HUES6 (cell line): ENCODE data around the gene PSAT1.

Source experiments
- H3K27ac ChIP-seq: 2 replicates; pipeline ENCODE4 v1.7.0; 2013; ENCODE audit warnings: low read depth, mild to moderate bottlenecking, low read length, inconsistent platforms
- H3K27me3 ChIP-seq: 2 replicates; pipeline ENCODE4 v1.6.1; 2013; ENCODE audit warnings: low read length; ENCODE audit not compliant: control insufficient read depth, insufficient read depth
- H3K36me3 ChIP-seq: 2 replicates; pipeline ENCODE4 v1.6.1; 2013; ENCODE audit warnings: low read length; ENCODE audit not compliant: control insufficient read depth, insufficient read depth
- H3K4me1 ChIP-seq: 2 replicates; pipeline ENCODE4 v1.6.1; 2013; ENCODE audit warnings: low read length; ENCODE audit not compliant: control insufficient read depth, insufficient read depth
- H3K4me3 ChIP-seq: 2 replicates; pipeline ENCODE4 v1.5.1; 2013; ENCODE audit warnings: low read depth, low read length
- H3K9ac ChIP-seq: one replicate; pipeline ENCODE4 v1.6.1; 2013; ENCODE audit warnings: mild to moderate bottlenecking, low read length
- H3K9me3 ChIP-seq: 2 replicates; pipeline ENCODE4 v1.6.1; 2013; ENCODE audit warnings: low read depth, low read length; ENCODE audit not compliant: control insufficient read depth, insufficient read depth

Gene PSAT1

GRCh38 chr9:78320030-78320693 is 23.2 kb downstream of the PSAT1 start:
- H3K36me3 ChIP-seq: peaks cover 99% of the 10 kb centered on the region
- H3K4me3 ChIP-seq: no peak overlapping the region
- H3K4me1 ChIP-seq: peaks cover 3% of the 10 kb centered on the region; the same call in 1 of the 2 replicates
- H3K27ac ChIP-seq: no peak overlapping the region
- H3K27me3 ChIP-seq: no peaks in the 10 kb centered on the region
- H3K9ac ChIP-seq: no peak overlapping the region
- H3K9me3 ChIP-seq: no peaks in the 10 kb centered on the region

GRCh38 chr9:78320875-78321496 is 24.1 kb downstream of the PSAT1 start:
- no peak overlapping the region for H3K27ac ChIP-seq
- peaks cover 99% of the 10 kb centered on the region for H3K36me3 ChIP-seq
- H3K9me3 ChIP-seq: no peaks in the 10 kb centered on the region
- no peaks in the 10 kb centered on the region for H3K27me3 ChIP-seq
- no peak overlapping the region for H3K9ac ChIP-seq
- H3K4me3 ChIP-seq: no peak overlapping the region
- peaks cover 3% of the 10 kb centered on the region; the same call in 1 of the 2 replicates for H3K4me1 ChIP-seq

- Histone ChIP-seq H3K4me3 (no peak overlapping the region), H3K9ac (no peak overlapping the region), H3K9me3 (no peaks in the 10 kb centered on the region), H3K4me1 (peaks cover 3% of the 10 kb centered on the region; the same call in 1 of the 2 replicates), H3K27ac (no peak overlapping the region), H3K27me3 (no peaks in the 10 kb centered on the region), H3K36me3 (peaks cover 99% of the 10 kb centered on the region)
These were observed 24.6 kb downstream of the PSAT1 start for GRCh38 chr9:78321505-78321904.

- H3K36me3 ChIP-seq: peaks cover 95% of the 10 kb centered on the region
- H3K27ac ChIP-seq: no peak overlapping the region
- H3K27me3 ChIP-seq: no peaks in the 10 kb centered on the region
- peaks cover 3% of the 10 kb centered on the region; the same call in 1 of the 2 replicates for H3K4me1 ChIP-seq
- H3K9ac ChIP-seq: no peak overlapping the region
- H3K4me3 ChIP-seq: no peak overlapping the region
- no peaks in the 10 kb centered on the region for H3K9me3 ChIP-seq
These were observed 27.2 kb downstream of the PSAT1 start for GRCh38 chr9:78324068-78324650.

GRCh38 chr9:78324682-78325081 is 27.8 kb downstream of the PSAT1 start:
- Histone ChIP-seq H3K9ac (no peak overlapping the region), H3K9me3 (no peaks in the 10 kb centered on the region), H3K4me1 (peaks cover 3% of the 10 kb centered on the region; the same call in 1 of the 2 replicates), H3K4me3 (no peak overlapping the region), H3K27me3 (no peaks in the 10 kb centered on the region), H3K27ac (no peak overlapping the region), H3K36me3 (peaks cover 93% of the 10 kb centered on the region)

- Histone ChIP-seq H3K9me3 (no peaks in the 10 kb centered on the region), H3K36me3 (peaks cover 91% of the 10 kb centered on the region), H3K27ac (no peak overlapping the region; the same call in 1 of the 2 replicates), H3K4me1 (peaks cover 3% of the 10 kb centered on the region; the same call in 1 of the 2 replicates), H3K27me3 (no peaks in the 10 kb centered on the region), H3K9ac (no peak overlapping the region), H3K4me3 (no peak overlapping the region)
These were observed 28.4 kb downstream of the PSAT1 start for GRCh38 chr9:78325343-78325742.

GRCh38 chr9:78325846-78326360 is 29.0 kb downstream of the PSAT1 start:
- H3K9me3 ChIP-seq: no peaks in the 10 kb centered on the region
- no peak overlapping the region for H3K9ac ChIP-seq
- no peaks in the 10 kb centered on the region for H3K27me3 ChIP-seq
- peaks cover 3% of the 10 kb centered on the region; the same call in 1 of the 2 replicates for H3K4me1 ChIP-seq
- peaks cover 86% of the 10 kb centered on the region for H3K36me3 ChIP-seq
- H3K27ac ChIP-seq: no peak overlapping the region
- H3K4me3 ChIP-seq: no peak overlapping the region

GRCh38 chr9:78326564-78326963 is 29.6 kb downstream of the PSAT1 start:
- Histone ChIP-seq H3K36me3 (peaks cover 86% of the 10 kb centered on the region), H3K9me3 (no peaks in the 10 kb centered on the region), H3K4me3 (no peak overlapping the region)

GRCh38 chr9:78332381-78332780 is 35.5 kb downstream of the PSAT1 start:
- peaks cover 18% of the 10 kb centered on the region; the same call in 1 of the 2 replicates for H3K9me3 ChIP-seq
- H3K4me3 ChIP-seq: no peak overlapping the region
- H3K36me3 ChIP-seq: peaks cover 43% of the 10 kb centered on the region
- H3K27me3 ChIP-seq: no peaks in the 10 kb centered on the region
- no peak overlapping the region for H3K27ac ChIP-seq
- H3K9ac ChIP-seq: no peak overlapping the region
- H3K4me1 ChIP-seq: no peaks in the 10 kb centered on the region

More at GRCh38 chr9:78326564-78326963, 29.6 kb downstream of the PSAT1 start:
- H3K9ac ChIP-seq: no peak overlapping the region
- no peak overlapping the region for H3K27ac ChIP-seq
- H3K27me3 ChIP-seq: no peaks in the 10 kb centered on the region
- H3K4me1 ChIP-seq: peaks cover 3% of the 10 kb centered on the region; the same call in 1 of the 2 replicates

- no peaks in the 10 kb centered on the region for H3K27me3 ChIP-seq
- no peak overlapping the region for H3K4me3 ChIP-seq
- no peak overlapping the region for H3K27ac ChIP-seq
These were observed 51.9 kb downstream of the PSAT1 start for GRCh38 chr9:78348848-78349247.

GRCh38 chr9:78351816-78352215 is 54.9 kb downstream of the PSAT1 start:
- H3K27me3 ChIP-seq: no peaks in the 10 kb centered on the region
- H3K9me3 ChIP-seq: no peaks in the 10 kb centered on the region
- no peak overlapping the region for H3K9ac ChIP-seq
- no peak overlapping the region for H3K4me3 ChIP-seq
- H3K27ac ChIP-seq: no peak overlapping the region
- no peaks in the 10 kb centered on the region for H3K36me3 ChIP-seq
- no peaks in the 10 kb centered on the region for H3K4me1 ChIP-seq

More at GRCh38 chr9:78348848-78349247, 51.9 kb downstream of the PSAT1 start:
- H3K9me3 ChIP-seq: no peaks in the 10 kb centered on the region
- H3K9ac ChIP-seq: no peak overlapping the region
- H3K36me3 ChIP-seq: no peaks in the 10 kb centered on the region
- no peaks in the 10 kb centered on the region for H3K4me1 ChIP-seq
